NCI-H510A treated with DMSO at 0.1 percent for 48 hours (cell line): ENCODE measurements around the gene SERPINB1.
A peak's percentile ranks its signal among the peaks of the same experiment; 100 is the strongest.

ENCODE experiments used
- DNase-seq: peaks from one replicate; lab custom pipeline; 2025; lab: John Stamatoyannopoulos, UW

Gene SERPINB1

DNA sequence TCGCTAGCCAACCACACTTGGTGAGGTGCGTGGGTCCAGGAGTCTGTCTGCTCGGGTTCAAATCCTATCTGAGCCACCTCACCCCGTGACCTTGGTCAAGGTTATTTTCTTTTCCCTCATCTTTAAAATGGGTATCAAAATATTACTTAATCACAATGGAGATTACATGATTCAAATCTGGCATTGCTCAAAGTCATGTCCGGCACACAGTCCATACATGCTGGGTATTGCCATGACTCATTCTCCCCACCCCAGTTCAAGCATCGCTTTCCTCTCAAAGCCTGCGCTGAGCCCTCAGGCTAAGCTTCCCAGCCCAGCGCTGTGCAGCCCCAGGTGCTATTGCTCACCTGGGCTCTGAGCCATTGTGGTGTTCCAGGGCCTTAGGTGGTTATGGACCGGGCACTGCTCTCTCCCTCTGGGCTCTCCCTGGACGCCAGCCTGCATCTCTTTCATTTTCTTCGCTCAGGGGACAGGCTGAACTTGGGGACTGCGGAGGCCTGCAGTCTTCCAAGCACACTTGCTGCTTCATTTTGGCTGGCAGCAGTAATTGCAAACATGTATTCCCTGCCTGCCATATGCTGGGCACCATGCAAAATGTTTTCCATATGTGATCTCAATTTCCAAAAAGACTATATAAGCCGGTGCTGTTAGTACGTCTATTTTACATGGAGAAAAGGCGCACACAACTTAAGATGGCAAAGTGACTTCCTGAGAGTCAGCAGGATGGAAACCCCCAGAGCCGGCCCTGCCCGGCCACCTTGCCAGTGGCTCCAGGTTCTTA, 49.1 kb downstream of the SERPINB1 start:
- no peak for DNase-seq

DNA sequence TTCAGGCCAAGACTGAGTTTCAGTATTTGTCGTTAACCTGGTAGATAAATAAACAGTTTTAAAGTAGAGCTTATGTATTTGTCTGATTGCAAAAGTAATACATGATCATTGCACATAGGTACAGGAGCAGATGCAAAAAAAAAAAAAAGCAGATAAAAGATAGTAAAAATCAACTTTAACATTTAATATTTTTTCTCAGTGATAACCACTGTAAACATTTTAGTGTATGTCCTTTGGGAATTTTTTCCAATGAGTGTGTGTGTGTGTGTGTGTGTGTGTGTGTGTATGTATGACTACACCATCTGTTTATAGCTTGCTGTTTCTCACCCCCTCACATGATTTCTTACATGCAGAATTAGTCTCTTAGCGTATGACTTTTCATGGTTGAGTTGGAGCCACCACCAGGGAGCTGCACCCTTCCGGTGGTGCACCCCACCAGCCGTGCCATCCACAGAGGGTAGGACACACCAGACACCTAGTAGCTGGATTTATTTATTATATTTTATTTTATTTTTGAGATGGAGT, 50.2 kb downstream of the SERPINB1 start:
- no peak for DNase-seq

DNA sequence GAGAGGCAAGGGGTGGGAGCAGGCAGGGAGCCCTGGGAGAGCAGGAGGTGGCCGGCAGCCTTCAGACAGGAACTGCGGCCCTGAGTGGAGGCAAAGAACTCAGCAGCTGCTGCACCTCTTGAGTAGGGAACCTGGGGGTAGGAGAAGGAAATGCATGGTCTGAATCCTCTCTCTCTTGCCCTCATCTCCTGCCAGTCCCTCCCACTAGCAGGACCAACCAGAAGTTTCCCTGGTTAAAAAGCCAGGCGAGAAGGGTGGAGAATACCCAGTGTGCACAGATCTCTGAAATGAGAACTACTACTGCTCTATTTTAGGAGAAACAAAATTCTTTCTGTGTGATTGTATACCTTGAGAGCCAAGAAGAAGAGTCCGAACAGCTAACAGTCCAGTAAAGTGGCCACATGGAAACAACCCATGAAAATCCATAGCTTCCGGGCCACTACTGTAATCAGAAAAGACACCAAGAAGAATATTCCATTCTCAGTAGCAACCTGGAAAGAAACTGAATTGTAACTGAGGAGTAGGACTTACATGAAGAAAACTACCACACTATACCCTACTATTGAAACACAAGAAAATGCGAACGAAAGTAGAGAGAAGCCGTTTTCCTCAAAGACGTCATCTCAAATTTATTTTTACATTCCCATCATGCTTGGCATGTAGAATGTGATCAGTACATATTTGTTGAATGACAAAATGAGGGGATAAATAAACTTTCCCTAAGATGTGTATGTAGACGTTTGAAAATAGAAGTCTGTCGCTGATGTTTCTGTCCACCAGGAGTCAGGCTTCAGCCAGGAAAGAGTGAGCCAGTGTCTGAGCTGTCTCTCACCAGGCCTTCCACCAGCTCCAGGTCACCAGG, 50.8 kb downstream of the SERPINB1 start:
- DNase-seq: peak; percentile 25

DNA sequence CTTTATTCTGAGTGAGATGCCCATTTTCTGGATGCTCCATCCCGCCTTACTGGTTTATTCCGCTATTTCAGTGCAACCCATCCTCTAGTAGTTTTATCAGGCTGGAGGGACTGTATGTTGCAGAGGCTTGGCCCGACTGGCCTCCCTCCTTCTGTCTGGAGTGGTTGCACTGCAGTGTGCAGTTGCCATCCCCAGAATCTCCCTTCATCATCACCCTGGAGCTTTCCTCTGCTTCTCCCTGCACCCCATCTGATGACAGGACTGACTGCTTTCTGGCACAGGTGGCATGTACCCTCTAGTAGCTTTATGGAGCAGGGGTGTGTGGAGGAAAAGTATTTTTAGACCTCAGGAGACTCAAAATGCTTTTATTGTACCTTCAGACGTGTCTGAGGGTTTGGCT, 55.4 kb downstream of the SERPINB1 start:
- no peak for DNase-seq

DNA sequence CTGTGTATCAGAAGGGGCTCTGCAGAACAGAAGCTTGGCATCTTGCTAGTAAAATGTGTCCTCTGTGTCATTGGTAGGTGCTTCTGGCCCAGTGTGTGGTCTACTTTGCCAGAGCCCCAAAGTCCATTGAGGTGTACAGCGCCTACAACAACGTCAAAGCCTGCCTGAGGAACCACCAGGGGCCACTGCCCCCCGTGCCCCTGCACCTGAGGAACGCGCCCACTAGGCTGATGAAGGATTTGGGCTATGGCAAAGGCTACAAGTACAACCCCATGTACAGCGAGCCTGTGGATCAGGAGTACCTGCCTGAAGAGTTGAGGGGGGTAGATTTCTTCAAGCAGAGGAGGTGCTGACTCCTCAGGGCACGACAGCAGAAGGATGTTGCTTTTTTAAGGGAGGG, 56.7 kb downstream of the SERPINB1 start:
- DNase-seq: no peak

DNA sequence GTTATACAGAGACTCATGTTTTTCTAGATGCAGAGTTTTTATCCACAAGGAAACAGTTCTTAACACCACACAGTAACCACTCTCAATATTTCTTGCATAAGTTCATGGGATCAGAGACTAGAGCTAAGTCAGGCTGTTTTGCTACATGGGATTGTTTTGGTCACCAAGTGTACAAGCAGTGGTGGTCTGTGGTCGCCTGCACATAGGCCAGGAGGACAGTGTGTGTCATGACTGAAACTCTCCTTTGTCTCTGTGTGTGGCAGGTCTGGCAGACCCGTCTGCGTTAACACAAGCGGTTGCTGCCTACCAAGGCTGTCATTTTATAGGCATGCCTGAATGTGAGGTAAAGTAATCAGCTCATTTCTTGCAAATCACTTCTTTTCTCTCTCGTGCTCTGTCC, 57.6 kb downstream of the SERPINB1 start:
- no peak for DNase-seq

DNA sequence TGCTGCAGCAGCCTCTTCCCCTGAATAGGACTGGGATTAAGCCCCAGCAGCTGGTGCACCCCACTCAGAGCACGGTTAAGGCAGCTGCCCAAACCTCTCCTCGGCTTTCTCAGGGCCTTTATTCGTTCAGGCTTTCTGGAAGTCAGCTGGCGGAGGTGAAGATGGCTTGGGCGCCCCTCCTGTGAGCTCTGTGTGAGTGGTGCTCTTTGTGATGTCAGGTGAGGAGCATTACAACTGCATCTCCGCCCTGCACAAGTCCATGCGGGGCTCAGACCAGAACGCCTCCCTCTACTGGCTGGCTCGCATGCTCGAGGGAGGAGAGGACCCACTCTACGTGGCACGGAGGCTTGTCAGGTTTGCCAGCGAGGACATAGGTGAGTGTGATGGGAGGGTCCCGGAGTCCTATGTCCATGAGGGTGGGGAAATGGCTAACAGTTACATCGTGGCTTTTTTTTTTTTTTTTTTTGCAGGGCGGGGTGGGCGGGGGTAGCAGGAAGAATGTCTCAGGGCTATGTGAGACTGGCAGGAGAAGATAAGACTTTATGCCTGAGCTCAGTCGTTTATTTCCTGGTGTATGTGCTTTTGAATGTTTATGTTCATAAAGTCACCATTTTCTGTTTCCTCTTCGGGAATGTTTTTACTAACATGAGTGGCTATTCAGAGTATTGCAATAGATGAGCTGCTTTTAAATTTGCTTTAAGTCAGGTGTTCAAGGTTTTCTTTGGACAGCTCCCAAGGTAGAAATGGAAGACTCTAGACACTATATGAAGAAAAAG, 58.3 kb downstream of the SERPINB1 start:
- DNase-seq: no peak

DNA sequence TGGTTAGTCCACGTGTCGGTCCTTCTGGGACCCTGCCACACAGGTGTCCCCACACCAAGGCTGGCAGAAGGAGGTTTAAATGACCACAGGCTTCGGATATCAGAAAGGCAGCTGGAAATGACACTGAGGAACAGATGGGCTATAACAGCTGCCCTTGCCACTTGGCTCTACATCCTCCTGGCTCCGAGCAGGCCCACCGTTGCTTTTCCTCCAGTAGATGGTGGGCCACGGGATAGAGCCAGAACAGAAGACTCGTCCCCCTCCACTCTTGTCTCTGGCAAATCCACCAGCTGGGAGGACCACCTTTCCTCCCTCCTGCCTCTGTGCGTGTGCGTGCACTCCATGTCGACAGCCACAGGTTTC, 58.9 kb downstream of the SERPINB1 start:
- no peak for DNase-seq

DNA sequence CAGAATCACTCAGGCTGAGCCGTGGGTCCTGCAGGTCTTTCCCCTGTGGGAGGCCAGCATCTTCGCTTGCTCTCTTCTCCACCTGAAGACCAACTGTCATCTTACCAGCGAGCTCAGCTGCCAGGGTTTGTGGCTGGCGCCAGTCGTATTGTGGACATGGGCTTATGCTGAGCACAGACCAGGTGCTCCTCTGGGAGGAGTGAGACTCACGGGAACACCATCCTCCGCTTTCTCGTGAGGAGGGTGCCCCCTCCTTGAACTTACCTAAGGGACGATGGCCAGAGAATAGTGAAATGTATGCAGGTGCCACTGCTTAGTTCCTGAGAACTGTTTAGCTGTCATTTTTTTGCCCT, 59.3 kb downstream of the SERPINB1 start:
- no peak for DNase-seq
